Measurements from ENCODE around the gene ARHGAP35.
"Not testable (repeated sequence)": the region's sequence is repeated elsewhere in the genome, so short reads cannot be mapped to it uniquely, and the experiment has no call there.

ARHGAP35 gene

DNA sequence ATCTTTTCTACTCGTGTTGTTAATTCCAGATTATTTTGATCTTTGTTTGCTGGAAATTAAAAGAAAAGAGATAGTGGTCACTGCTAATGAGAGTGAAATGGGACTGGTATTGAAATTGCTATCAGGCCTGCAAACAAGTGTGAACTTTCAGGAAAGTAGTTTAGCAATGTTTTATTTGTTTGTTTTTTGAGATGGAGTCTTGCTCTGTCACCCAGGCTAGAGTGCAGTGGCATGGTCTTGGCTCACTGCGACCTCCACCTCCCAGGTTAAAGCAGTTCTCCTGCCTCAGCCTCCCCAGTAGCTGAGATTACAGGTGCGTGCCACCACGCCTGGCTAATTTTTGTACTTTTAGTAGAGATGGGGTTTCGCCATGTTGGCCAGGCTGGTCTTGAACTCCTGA lies 10.4 kb downstream of the ARHGAP35 start:
- not testable (repeated sequence) for DNase-seq (ENCODE audit: low read depth)

DNA sequence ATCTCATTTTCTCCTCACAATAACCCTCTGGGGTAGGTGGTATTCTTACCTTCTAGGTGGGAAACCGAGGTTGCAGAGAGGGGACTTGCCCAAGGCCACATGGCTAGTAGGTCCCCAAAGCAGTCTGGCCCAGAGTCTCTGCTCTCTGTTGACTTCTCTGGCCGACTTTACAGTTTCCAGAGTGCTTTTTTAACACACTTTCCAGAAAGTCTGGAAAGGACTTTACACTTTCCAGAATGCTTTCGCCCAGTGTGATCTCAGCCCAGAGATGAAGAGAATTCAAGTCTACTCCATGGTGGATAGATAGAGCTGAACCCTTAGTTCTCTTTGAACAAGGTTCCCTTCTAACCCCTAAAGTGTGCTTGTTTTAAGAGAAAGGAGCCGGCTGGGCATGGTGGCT lies 12.2 kb downstream of the ARHGAP35 start:
- DNase-seq (ENCODE audit: low read depth), result no peak

DNA sequence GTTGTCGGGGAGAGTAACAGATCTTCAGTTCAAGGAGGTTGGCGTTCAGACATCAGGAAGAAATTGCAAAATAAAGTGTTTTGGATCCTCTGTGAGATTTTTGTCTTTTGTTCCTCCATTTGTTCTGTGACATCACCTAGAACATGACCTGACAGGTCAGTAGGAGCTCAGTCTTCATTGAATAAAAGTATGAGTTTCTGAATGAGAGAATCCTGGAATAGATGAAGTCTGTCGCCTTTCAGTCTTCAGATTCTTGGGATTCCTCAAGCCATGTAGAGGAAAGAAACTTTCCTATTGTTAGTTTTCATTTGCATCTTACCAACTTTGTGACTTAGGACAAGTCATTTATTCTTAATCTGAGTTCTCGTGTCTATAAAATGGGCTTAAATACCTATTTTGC lies 14.4 kb downstream of the ARHGAP35 start:
- DNase-seq (ENCODE audit: low read depth), result no peak

DNA sequence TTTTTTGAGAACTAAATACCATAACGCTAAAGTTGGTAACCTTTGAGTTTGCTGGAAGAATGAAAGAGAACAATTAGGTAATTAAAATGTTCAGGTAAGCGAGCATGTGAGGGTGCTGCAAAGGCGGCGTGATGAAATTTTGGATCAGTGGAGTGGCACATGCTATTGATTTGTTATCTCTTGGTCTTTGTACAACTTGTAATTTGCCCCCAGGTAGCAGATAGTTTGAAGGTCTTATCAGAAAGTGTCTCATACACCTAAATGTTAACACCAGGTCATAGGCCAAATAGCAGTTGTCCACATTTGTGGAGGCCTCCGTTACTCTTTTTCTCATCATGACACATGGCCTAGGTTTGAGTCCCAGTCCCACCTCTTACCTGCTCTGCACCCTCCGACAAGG lies 14.9 kb downstream of the ARHGAP35 start:
- no peak for DNase-seq (ENCODE audit: low read depth)

DNA sequence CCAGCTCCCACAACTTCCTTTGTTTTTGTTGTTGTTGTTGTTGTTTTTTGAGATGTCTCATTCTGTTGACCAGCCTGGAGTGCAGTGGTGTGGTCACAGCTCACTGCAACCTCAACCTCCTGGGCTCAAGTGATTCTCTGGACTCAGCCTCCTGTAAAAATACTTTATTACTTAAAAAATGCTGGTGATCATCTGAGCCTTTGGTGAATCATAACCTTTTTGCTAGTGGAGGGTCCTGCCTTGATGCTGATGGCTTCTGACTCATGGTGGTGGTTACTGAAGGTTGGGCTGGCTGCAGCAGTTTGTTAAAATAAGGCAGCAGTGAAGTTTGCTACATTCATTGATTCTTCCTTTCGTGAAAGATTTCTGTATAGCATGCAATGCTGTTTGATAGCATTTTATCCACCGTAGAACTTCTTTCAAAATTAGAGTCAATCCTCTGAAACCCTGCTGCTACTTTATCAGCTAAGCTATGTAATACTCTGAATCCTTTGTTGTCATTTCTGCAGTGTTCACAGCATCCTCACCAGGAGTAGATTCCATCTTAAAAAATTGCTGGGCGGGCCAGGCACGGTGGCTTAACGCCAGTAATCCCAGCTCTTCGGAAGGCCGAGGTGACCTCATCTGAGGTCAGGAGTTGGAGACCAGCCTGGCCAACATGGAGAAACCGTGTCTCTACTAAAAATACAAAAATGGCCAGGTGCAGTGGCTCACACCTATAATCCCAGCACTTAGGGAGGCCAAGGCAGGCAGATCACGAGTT lies 18.0 kb downstream of the ARHGAP35 start:
- peak; percentile 82 for DNase-seq (ENCODE audit: low read depth)

DNA sequence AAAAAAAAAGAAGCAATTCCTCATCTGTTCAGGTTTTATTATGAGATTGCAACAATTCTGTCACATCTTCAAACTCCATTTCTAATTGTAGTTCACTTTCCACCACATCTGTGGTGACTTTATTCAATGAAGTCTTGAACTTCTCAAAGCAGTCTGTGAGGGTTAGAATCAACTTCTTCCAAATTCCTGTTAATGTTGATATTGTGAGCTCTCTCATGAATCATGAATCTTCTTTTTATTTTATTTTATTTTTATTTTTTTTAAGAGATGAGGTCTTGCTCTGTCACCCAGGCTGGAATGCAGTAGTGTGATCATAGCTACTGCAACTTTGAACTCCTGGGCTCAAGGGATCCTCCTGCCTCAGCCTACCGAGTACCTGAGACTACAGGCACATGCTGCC lies 19.6 kb downstream of the ARHGAP35 start:
- no peak for DNase-seq (ENCODE audit: low read depth)

DNA sequence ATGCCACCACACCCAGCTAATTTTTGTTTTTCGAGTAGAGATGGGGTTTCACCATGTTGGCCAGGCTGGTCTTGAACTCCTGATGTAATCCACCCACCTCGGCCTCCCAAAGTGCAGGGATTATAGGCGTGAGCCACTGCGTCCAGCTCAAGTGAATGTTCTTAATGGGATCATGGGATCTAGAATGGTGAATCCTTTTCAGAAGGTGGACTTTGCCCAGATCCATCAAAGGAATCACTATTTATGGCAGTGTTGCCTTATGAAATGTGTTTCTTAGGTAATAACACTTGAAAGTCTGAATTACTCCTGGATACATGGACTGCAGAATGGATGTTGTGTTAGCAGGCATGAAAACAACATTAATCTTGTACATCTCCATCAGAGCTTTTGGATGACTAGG lies 20.3 kb downstream of the ARHGAP35 start:
- no peak for DNase-seq (ENCODE audit: low read depth)

DNA sequence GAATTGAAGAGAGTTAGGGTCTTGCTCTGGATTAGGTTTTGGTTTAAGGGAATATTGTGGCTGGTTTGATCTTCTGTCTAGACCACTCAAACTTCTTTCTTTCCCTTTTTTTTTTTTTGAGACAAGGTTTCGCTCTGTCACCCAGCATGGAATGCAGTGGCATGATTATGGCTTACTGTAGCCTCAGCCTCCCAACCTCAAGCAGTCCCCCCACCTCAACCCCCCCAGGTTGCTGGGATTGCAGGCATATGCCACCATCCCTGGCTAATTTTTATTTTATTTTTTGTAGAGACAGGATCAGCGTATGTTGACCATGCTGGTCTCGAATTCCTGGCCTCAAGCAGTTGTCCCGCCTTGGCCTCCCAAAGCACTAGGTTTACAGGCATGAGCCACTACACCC lies 21.2 kb downstream of the ARHGAP35 start:
- no peak for DNase-seq (ENCODE audit: low read depth)

DNA sequence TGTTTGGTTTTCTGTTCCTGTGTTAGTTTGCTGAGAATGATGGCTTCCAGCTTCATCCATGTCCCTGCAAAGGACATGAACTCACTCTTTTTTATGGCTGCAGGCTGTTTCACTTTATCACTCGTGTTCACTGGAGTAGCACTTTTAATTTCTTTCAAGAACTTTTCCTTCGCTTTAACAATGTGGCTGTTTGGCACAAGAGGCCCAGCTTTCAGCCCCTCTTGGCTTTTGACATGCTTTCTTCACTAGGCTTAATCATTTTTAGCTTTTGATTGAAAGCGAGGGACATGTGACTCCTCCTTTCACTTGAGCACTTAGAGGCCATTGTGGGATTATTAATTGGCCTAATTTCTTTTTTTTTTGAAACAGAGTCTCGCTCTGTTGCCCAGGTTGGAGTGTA lies 22.0 kb downstream of the ARHGAP35 start:
- not testable (repeated sequence) for DNase-seq (ENCODE audit: low read depth)

DNA sequence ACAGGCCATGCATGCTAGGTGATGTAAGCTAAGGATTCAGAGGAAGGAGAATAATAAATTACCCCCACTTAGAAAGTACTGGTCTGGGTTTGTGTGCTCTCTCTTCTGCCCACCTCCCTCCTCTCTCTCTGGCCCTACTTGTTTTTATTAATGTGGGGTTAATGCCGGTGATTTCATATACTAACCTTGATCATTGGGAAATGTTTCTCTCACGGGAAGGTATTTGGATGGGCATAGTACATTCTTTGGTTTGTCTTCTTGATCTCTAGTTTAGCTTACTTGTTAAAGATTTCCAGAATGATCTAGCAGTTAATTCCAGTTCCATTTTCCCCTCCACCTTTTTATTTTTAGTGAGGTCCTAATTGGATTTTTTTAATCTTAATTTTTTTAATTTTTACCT lies 24.6 kb downstream of the ARHGAP35 start:
- DNase-seq (ENCODE audit: low read depth), result no peak

DNA sequence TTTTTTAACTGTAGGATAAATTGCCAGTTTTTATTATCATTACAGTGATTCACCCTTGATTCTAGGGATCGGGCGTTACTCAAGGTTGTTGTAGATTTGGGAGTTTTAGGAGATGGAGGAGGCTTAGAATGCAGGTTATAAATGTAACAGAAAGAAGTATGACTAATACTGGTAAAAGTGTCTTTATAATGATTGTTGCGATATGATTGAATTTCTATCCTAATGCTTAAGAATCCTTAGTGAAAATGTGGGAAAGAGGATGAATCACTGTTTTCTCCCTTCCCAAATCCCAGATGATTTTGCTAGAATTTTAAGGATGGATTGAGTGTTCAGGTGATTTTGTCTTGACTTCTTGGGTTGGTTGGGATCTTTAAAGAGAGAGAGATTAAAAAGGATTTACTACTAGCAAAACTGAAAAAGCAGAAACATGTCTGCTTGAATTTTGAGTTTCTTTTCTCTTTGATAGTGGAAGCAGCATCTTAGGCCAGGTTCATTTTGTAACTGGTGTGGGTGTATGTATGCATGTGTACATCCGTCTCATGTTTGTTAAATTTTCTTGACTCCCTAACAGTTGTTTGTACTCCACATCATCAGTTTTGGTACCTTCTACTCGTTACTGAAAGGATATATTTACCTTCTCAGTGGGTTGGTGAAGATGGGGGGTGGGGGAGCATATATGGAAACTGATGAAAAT lies 25.9 kb downstream of the ARHGAP35 start:
- no peak for DNase-seq (ENCODE audit: low read depth)

DNA sequence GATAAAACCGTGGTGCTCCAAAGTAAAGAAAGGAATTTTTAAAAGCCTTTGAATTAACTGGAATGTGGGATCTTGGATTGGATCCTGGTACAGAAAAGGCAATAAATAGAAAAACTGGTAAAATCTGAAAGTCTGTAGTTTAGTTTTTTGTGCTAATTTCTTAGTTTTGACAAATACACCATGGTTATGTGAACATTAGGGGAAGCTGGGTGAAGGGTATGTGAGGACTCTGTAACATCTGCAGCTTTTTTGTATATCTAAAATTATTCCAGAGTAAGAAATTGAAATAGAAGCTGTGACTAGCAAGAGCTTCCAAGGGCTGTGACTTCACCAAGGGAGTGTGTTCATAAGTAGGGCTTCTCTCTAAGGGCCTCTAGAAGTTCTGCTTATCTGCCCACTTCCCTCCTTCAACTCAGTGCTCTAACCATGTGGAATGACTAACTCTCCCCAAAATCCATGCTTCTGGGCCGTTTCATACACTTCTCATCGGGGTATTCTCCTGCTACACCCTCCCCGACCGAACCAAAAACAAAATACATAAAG lies 26.5 kb downstream of the ARHGAP35 start:
- DNase-seq (ENCODE audit: low read depth), result no peak

DNA sequence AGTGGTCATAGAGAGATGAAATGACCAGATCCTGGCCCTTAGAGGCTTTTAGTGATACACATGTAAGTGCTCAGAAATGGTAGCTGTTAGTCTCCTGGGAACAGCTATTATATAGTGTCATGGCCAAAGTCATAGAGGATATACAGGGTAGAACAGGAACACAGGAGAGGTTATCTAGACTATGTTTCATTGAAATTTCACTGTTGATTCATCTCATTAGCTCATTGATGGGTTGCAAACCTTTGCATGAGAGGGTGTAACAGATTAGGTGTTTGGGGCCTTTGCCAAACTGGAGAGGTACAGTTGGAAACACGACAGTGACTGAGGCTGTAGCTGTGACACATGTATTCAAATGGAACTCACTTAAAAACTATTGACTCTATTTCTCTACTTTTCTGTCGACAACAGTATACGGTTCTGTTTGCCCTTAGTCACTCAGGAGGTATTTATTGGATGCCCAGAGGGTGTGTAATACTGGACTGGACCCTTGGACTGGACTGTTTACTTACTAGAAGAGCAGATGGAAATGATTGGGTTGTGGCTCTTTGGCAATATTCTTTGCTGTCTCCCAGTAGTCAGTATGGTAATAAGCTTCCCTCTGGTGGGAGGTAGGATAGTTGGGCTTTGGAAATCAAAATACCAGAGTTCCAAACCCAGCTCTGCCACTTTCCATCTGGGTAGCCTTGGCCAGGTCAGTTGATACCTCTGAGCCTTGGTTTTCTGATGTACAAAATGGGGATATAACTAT lies 29.8 kb downstream of the ARHGAP35 start:
- DNase-seq (ENCODE audit: low read depth), result peak; percentile 91

DNA sequence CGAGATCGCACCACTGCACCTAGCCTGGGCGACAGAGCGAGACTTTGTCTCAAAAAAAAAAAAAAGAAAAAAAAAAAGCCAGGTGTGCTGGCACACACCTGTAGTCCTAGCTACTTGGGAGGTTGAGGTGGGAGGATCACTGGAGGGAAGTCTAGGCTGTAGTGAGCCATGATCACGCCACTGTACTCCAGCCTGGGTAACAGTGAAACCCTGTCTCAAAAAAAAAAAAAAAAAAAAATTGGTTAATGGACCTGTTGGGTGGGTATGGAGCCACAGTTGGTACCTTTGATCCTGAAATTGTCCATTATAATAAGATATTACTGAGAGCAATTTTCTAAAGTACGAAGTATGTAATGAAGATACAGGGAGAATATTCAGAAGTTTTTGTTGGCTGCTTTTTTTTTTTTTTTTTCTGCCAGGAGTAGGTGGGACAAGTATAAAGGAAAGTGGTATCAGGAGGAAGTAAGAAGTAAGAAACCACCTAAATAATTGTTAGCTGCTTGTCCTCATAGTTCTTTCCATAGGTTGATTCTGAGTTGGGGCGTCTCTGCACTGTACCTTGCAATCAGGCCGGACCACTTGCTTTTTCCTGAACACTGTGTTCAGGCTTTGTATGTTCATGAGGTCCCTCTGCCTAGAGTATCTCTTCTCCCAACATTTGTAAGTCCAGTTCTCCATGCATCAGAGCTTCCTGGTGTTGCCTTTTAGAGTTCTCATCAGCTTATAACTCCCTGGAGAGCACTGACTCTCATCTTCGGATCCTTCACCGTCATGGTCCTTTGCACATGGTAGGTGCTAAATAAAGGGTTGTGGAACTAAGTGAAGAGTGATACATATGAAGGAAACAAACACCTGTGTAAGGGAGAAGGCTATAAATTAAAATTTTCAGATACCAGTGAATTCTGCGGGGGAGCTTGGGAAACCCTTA lies 31.7 kb downstream of the ARHGAP35 start:
- no peak for DNase-seq (ENCODE audit: low read depth)

DNA sequence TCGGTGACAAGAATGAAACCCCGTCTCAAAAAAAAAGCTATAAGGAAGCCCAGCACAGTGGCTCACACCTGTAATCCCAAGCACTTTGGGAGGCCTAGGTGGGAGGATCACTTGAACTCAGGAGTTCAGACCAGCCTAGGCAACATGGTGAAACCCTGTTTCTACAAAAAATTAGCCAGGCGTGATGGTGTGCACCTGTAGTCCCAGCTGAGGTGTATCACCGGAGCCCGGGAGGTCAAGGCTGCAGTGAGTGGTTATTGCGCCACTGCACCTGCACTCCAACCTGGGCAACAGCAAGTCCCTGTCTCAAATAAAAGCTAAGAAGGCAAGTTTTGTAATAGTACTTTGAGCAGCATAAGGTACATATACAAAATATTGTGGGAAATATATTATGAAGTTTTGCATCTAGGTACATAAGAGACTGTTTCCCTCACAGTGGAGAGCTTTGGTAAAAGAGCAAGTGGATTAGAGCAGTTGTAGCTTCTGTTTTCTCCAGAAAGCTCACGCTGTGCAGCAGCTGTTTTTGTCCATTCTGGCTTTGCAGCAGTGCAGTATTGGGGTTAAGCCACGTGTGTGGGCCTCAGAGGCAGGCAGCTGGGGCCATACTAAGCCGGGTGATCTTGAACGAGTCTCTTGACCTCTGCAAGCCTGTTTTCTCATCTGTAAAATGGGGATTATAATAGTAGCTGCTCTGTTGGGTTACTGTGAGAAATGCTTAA lies 35.4 kb downstream of the ARHGAP35 start:
- no peak for DNase-seq (ENCODE audit: low read depth)

DNA sequence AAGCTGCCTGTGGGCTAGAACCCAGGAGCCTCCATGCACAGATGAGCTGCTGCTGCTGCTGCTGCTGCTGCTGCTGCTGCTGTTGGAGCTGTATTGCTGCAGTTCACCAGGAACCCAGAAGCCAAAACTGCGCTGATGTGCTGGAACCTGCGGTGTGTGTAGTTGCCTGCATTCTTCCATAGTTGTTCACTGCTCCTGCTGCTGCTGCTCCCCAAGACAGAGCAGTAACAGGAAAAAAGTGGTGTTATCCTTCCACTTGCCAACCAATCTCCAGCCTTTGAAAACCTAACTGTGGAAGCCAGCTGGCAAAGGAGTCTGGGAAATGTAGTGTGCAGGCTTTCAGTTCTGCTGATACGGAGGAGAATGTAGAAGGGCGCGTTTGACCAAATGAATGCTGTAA lies 37.9 kb downstream of the ARHGAP35 start:
- no peak for DNase-seq (ENCODE audit: low read depth)

DNA sequence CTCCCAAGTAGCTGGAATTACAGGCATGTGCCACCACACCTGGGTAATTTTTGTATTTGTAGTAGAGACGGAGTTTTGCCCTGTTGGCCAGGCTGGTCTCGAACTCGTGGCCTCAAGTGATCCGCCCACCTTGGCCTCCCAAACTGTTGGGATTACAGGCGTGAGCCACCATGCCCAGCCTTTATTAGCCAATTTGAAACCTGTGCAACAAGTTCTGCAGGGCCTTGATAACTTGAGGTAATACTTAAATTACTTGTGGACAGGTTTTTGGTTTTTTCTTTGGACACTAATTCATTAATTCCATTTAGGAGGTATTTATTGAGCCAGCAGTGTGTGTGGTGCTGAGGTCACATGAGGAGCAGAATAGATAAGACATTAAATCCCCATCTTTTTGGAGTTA lies 39.5 kb downstream of the ARHGAP35 start:
- no peak for DNase-seq (ENCODE audit: low read depth)

DNA sequence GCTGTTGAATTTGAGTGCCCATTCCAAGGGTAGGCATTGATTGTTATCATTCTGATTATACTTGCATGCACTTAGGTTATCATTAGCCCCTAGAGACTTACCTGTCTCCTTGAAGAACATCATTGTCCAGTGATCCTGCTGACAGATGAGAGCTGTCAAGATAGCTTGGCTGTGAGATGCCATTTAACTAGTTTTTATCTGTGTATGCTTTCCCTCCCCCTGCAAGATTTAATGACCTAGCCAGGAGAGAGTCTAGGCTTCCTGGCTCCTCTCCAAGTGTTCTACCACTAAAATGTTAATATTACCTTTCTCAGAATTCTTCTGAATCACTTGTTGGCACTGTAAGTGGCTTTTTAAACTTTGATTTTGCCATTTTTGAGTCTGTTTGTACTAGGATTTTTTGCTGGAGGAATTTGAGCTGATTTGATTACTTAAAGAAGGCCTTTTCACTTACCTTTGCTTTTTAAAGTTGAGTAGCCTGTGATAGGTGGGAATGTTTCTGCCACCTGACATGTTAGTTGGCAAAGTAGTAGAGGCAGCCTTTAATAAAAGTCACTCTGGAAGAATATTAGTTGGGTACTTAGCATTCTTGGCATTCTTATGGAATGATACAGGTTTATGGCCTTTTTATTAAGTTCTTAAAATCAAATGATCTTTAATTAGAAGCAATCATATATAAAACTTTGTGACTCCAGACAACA lies 41.1 kb downstream of the ARHGAP35 start:
- no peak for DNase-seq (ENCODE audit: low read depth)

DNA sequence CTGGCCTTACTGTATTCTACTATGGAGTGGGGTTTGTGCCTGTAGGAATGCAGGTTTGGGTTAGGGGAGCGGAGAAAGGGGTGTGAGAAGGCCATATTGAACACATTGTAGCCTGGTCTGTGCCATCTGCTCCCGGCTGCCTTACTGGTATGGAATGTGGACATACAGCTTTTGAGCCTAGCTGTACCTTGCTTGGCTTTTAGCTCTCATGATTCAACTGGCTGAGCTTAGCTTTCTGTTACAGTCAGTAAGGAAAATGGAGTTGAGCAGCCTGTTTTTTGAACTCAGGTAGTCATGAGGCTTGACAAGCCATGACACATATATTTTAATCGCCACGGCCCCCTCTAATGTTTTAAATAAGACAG lies 41.6 kb downstream of the ARHGAP35 start:
- no peak for DNase-seq (ENCODE audit: low read depth)

DNA sequence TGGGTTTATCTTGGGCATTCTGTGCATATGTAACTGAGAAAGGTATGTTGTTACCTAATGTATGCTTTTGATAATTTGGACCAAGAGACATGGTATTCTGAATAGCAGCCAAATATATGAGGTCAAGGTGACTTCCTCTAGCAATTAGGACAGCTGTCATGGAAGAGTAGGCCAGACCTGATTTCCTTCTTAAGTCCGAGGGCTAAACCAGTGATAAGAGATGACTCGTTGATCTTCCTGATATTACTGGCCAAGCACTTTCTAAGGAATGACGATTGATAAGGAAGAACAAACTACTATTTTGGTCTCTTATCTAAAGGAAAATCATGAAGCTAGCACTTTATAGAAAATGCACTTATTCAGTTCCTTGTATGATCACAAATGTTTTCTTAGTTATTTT lies 42.7 kb downstream of the ARHGAP35 start:
- no peak for DNase-seq (ENCODE audit: low read depth)

All from HS-5 (cell line).